GM08714 (cell line): ENCODE results near the gene PLCXD1.
"Not testable (repeated sequence)": the region's sequence is repeated elsewhere in the genome, so short reads cannot be mapped to it uniquely, and the experiment has no call there.

Experiments used
- H3K4me3 ChIP-seq: fragments of 200-500 bp; sonication (Bioruptor generic); 2 replicates; pipeline ENCODE4 v1.5.1; 2014; ENCODE audit warnings: mild to moderate bottlenecking, low read length, inconsistent platforms
- ZNF274 ChIP-seq: IDR thresholded peaks from 2 replicates; pipeline ENCODE4 v1.6.1; 2012; ENCODE audit warnings: mild to moderate bottlenecking, low read depth, low read length

Gene PLCXD1

DNA sequence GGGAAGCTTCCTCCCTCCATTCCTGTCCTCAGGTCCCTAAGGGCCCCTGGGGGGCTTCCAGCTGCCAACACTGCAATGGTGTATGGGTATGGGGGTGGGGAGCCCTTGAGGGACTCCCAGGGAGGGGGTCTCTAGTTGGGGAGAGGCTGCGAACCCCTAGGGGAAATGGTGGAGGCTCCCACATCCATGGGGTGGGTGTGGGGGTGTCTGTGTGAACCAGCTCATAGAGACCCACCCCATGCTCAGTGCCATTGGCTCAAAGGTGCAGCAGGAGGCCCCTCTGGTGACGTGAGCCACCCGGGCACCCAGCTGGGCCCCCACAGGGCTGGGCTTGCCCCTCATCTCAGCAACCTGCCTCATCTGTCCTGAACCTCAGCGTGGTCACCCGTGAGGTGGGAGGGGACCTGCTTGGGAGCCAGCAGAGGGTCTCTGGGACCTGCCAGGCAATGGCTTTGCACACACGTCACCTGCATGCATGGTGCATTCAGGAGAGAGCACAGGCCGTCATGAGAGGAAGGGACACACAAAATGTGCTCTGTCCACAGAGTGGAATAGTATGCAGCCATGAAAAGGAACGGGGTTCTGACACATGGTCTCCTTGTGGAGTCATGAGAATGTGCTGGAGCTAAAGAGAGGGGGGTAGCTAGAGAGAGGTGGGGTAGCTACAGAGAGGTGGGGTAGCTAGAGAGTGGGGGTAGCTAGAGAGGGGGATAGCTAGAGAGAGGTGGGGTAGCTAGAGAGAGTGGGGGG lies 22.7 kb upstream of the PLCXD1 start:
- no peak overlapping the region for H3K4me3 ChIP-seq
- TF ChIP-seq ZNF274 = no peak

DNA sequence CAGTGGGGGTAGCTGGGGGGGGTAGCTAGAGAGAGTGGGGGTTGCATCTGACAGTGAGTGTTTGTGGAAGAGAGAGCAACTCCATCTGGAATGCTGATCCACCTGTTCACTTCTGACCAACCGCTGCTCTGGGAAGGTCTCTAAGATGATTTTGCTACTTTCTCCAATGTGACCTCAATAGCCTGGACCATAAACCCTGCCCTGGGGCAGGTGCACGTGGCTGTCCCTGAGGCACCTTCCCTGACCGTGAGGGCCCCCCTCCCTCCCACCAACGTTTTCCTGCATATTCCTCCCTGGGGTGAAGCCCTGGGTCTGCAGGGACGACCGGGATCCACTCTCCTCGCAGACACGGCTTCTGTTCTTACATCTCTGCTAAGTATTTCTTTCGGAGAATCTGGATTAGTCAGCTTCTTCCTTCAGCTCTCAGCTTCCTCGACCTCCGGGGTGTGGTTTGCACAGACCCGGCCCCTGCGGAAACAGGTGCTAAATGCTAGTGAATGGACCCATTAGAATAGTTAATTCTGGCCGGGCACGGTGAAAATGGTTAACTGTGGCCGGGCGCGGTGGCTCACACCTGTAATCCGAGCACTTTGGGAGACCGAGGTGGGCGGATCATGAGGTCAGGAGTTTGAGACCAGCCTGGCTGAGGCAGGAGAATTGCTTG lies 21.4 kb upstream of the PLCXD1 start:
- no peak for TF ChIP-seq ZNF274
- H3K4me3 ChIP-seq = no peak overlapping the region; the same call in 1 of the 2 replicates

DNA sequence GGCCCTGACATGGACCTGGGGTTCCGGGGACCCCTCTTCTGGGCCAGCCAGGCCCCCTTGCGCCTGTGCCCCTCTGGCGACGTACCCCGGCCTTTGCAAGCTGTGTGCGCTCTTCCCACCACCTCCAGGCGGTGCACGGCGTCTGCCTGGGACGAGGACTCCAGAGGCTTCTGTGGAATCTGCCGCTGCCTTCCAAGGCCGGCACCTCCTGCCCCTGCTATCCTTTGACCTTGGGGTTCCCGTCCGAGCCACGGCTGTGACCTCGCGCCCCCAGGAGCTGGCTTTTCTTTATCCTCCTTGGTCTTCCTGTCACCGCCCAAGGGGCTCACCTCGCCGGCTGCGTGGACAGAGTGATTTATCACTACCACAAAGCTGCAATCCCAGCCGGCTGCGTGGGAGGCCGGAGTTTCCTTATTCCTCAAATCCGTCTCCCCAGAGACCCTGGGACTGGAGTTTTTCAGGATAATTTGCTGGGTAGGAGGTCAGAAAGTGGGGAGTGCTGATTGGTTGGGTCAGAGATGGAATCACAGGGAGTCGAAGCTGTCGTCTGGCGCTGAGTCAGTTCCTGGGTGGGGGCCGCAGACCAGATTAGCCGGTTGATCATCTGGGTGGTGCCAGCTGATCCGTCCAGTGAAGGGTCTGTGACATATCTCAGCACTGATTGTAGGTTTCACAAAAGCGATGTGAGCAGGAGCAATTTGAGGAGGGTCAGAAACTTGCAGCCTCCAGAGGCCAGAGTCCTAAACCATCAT lies 19.8 kb upstream of the PLCXD1 start:
- TF ChIP-seq ZNF274 = no peak
- no peak overlapping the region for H3K4me3 ChIP-seq

DNA sequence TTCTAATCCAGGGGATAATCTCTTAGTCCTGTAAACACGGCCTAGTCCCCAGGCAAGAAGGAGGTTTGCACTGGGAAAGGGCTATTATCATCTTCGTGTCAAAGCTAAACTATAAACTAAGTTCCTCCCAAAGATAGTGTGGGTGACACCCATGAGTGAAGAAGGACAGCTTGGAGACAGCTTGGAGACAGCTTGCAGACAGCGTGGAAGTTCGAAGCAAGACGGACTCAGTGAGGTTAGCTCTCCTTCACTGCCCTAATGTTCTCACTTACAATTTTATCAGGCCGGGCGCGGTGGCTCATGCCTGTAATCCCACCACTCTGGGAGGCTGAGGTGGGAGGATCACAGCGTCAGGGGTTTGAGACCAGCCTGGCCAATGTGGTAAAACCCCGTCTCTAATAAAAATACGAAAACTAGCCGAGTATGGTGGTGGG lies 19.2 kb upstream of the PLCXD1 start:
- H3K4me3 ChIP-seq = no peak overlapping the region; the same call in 1 of the 2 replicates
- TF ChIP-seq ZNF274 = no peak

DNA sequence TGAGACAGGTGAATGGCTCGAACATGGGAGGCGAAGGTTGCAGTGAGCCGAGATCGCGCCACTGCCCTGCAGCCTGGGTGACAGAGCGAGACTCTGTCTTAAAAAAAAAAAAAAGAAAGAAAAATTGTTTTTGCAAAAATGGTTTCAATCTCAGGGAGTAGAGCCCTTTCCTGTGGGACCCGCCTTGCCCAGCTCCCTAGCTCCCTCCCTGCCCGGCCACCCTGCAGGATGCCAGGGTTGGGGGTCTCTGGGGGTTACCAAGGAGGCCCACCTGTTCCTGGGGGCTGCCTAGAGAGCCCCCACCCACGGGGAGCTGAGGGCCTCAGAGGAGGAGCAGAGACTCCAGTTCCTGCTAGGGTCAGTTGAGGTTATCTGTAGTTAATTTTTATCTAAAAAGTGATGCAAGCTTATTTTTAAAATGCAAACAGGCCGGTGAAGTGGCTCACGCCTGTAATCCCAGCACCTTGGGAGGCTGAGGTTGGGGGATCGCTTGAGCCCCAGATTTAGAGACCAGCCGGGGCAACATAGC lies 18.7 kb upstream of the PLCXD1 start:
- H3K4me3 ChIP-seq = no peak overlapping the region; the same call in 1 of the 2 replicates
- no peak for TF ChIP-seq ZNF274

DNA sequence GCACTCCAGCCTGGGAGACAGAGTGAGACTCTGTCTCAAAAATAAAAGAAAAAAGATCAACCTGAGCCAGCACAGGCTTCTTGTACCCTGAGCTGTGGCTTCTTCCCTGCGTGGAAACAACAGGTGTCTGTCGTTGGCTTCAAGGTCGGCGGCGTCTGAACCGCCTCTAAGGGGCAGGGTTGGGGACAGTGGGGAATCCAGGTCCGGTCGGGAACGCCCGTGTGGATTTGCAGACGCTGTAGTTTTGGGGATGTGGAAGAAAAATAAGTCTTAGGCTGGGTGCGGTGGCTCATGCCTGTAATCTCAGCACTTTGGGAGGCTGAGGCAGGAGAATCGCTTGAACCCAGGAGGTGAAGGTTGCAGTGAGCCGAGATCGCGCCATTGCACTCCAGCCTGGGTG lies 17.2 kb upstream of the PLCXD1 start:
- H3K4me3 ChIP-seq = not testable (repeated sequence)

DNA sequence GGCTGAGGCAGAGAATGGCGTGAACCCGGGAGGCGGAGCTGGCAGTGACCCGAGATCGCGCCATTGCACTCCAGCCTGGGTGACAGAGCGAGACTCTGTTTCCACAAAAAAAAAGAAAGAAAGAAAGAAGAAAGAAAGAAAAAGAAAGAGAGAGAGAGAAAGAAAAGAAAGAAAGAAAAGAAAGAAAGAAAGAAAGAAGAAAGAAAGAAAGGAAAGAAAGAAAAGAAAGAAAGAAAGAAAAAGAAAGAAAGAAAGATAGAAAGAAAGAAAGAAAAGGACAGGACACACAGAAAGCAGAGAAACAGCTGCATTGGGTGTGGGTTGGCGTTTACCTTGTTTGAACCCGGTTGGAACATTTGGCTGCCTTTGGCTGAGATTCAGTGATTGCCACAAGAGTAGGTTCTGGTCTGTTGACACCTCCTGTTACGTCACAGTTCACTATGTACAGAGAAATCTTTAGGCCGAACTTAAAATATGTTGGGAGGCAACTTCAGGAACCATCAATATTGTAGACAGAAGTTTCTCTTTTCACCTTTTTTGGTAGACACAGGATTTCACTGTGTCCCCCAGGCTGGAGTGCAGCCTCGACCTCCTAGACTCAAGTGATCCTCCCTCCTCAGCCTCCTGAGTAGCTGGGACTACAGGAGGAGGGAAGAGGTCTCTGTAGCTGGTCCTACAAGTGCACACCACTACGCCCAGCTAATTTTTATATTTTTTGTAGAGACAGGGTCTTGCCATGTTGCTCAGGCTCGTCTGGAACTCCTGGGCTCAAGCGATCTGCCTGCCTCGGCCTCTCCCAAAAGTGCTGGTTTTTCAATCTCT lies 16.3 kb upstream of the PLCXD1 start:
- no peak for TF ChIP-seq ZNF274
- no peak overlapping the region for H3K4me3 ChIP-seq

DNA sequence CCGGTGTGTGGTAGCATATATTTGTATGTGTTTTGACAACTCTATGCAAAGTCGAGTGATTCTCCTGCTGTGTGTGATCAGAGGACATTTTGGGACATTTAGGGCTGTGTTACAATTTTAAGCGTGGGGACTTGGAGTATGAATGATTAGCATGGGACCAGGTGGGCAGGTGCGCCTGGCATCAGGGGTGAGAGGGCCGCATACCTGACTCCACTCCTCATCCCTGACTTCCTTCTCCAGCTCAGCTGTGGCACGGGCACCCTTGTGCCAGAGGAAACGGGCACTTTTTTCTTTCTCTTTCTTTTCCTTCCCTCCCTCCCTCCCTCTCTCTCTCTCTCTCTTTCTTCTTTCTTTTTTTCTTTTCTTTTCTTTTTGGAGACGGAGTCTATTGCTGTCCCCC lies 15.7 kb upstream of the PLCXD1 start:
- no peak overlapping the region for H3K4me3 ChIP-seq
- no peak for TF ChIP-seq ZNF274

DNA sequence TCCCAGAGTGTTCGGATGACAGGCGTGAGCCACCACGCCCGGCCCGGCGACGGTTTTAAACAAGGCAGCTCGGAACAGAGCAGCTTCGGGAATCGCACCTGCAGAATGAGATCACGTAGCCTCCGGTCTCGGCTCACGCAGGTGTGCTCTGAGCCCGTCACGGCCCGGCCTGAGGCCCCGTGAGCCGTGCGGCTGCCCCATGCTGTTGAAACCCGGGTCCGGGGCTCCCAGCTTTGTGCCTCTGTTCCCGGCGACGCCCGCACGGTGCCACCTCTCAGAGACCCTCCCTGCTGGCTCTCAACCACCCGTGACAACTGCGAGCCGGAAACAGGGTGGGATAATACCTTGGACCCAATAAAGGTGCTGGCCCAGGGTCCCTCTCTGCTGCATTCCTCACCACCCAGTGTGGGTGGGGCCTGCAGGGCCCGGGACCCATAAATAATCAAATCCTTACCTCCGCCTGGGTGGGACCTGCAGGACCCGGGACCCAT lies 13.4 kb upstream of the PLCXD1 start:
- no peak for TF ChIP-seq ZNF274
- no peak overlapping the region for H3K4me3 ChIP-seq

DNA sequence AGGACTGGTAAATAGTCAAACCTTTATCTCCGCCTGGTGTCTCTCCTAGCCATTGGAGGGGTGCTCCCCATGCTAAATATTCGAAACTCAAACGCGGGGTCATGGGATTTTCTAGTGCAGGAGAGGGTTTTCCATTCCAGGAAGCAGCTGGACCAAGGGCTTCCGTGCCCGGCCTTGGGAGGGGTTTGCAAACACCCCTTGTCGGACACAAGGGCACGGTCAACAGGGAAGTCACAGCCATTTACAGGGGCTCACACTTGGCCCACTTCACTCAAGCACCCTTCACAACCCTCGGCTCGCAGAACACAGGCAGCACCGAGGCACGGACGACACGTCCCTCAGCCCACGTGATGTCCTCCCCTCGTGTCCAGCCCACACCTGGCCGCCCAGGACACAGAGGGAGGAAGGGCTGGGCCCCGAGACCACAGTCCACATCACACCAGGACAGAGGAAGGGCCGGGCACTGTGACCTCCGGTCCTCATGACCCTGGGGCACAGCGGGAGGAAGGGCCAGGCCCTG lies 10.3 kb upstream of the PLCXD1 start:
- no peak overlapping the region for H3K4me3 ChIP-seq
- TF ChIP-seq ZNF274 = no peak

DNA sequence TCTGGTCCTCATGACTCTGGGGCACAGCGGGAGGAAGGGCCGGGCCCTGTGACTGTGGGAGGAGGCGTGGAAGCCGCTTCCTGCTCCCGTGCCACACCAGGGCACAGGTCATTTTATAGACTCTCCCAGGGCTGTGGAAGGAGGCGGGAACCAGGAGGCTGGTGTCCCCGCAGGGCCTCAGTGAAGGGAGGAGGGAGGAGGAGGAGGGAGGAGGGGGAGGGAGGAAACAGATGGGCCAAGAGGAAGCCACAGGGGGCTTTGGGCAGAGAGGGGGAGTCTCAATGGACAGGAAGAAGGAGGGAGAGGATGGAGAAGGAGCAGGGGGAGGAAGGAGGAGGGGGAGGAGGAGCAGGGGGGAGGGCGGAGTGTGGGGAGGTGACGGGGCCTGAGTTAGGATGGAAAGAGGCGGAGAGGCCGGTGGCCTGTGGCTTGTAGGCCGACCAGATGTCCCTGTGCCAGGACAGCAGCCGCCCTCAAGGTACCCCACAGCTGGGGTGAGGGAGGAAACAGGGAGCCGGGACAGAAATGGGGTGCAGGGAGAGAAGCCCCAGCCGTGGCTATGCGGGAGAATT lies 6.2 kb upstream of the PLCXD1 start:
- H3K4me3 ChIP-seq = no peak overlapping the region
- TF ChIP-seq ZNF274 = no peak

DNA sequence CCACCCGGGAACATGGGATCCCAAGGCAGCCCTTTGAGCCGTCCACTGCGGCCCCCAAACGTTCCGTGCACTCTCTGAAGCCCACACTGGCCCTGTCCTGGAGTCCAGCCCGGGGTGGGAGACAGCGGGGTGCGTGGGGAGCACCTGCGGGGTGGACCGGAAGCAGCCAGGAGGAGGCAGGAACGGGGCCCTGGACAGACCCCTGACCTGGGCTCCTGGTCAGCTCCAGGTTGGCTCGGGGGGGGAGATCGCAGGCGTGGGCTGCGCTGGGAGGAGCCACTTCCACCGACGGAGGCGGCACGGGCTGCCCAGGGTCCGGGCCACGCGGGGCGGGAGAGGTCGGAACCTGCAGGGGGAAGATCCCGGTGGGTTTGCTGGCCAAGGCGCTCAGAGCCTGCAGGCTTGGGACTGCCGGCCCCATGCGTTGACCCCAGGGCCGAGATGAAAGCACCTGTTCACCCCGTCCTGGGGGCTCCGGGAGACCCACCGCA lies 5.7 kb upstream of the PLCXD1 start:
- no peak for TF ChIP-seq ZNF274
- peak overlapping the region; percentile 64; the same call in 1 of the 2 replicates for H3K4me3 ChIP-seq
